Peyer's patch (tissue), 4 donors: Measurements from ENCODE around the gene TRAF2. TPM values are rescaled to one million over a fixed set of nuclear protein-coding genes. Genes with fewer than 3 reads are reported as not detected.
"Not testable (repeated sequence)": the region's sequence is repeated elsewhere in the genome, so short reads cannot be mapped to it uniquely, and the experiment has no call there.

Source experiments
- DNase-seq, 3 donors: peaks; one replicate each; pipeline ENCODE4 v3.0.0-alpha.2; 2017 to 2019
- H3K27ac ChIP-seq, 4 donors: fragments of 200-600 bp; sonication (generic); one replicate each; pipeline ENCODE4 v1.5.1; 2016 to 2019
- H3K27me3 ChIP-seq, 2 donors: fragments of 200-600 bp; sonication (generic); one replicate each; pipeline ENCODE4 v1.5.1; 2019
- H3K36me3 ChIP-seq, 3 donors: fragments of 200-600 bp; sonication (generic); one replicate each; pipeline ENCODE4 v1.5.1; 2016 to 2019
- H3K4me1 ChIP-seq, 4 donors: fragments of 200-600 bp; sonication (generic); one replicate each; pipeline ENCODE4 v1.5.1; 2016 to 2019
- H3K4me3 ChIP-seq, 4 donors: fragments of 200-600 bp; sonication (generic); 1 replicate in 3 of 4; 2 replicates in 1 of 4; pipeline ENCODE4 v1.5.1; 2016 to 2019; ENCODE audit warnings: mild to moderate bottlenecking in 1 of 4
- H3K9me3 ChIP-seq, 4 donors: fragments of 200-600 bp; sonication (generic); one replicate each; pipeline ENCODE4 v1.5.1; 2016 to 2019; ENCODE audit warnings: mild to moderate bottlenecking in 1 of 4
- CTCF ChIP-seq, 6 experiments: fragments of 450-650 bp in 4 of 6; fragments of 200-600 bp in 2 of 6; sonication (generic) in 1 of 6; IDR thresholded peaks; one replicate each; pipeline ENCODE4 v1.5.1; 2017 to 2019; ENCODE audit warnings: antibody characterized with exemption in 6 of 6, mild to moderate bottlenecking in 3 of 6, moderate library complexity in 1 of 6
- POLR2A ChIP-seq, 2 donors: fragments of 450-650 bp; IDR thresholded peaks; one replicate each; pipeline ENCODE4 v1.5.1; 2017; ENCODE audit warnings: antibody characterized with exemption in 2 of 2, mild to moderate bottlenecking in 2 of 2, moderate library complexity in 2 of 2
- total RNA-seq, 4 donors: library from RNA; depleted of rRNA; stranded (reverse); fragments of >200 nt; gene quantifications; one replicate each; pipeline ENCODE4 v1.1.0, GENCODE V29; 2016

The TRAF2 gene
- total RNA-seq, 4 donors from 2014 or later = 17.5 to 75.1 (median 22.2) TPM

- no peak for TF ChIP-seq POLR2A (IDR thresholded peaks at IDR 0.05)
- no peak for TF ChIP-seq CTCF (IDR thresholded peaks at IDR 0.05)
- peak overlapping the region in 1 of 4 donors; percentile 15 for H3K4me3 ChIP-seq
- H3K36me3 ChIP-seq = peaks cover 0 to 42% (median 0%) of the 10 kb centered on the region in 3 donors
- DNase-seq = peak in 1 of 3 donors; percentile 79
- H3K27ac ChIP-seq = peak overlapping the region in 3 of 4 donors; percentile 57 to 95 (median 92)
- H3K9me3 ChIP-seq = no peaks in the 10 kb centered on the region
- peaks cover 0 to 4% of the 10 kb centered on the region in 2 donors for H3K27me3 ChIP-seq
- peaks cover 14 to 54% (median 23%) of the 10 kb centered on the region in 4 donors for H3K4me1 ChIP-seq
Observed at GRCh38 chr9:136840140-136840876, 46.0 kb upstream of the TRAF2 start.

GRCh38 chr9:136840877-136841645, 45.3 kb upstream of the TRAF2 start:
- Histone ChIP-seq H3K9me3 (no peaks in the 10 kb centered on the region), H3K36me3 (peaks cover 0 to 40% (median 0%) of the 10 kb centered on the region in 3 donors), H3K27me3 (peaks cover 0 to 11% of the 10 kb centered on the region in 2 donors), H3K4me1 (peaks cover 14 to 54% (median 23%) of the 10 kb centered on the region in 4 donors), H3K27ac (peak overlapping the region in 3 of 4 donors; percentile 57 to 95 (median 92)), H3K4me3 (peak overlapping the region in 1 of 4 donors; percentile 15)
- DNase-seq = peak in 2 of 3 donors; percentile 87 to 94
- TF ChIP-seq POLR2A (IDR thresholded peaks at IDR 0.05) (peak; percentile 45 to 54), CTCF (IDR thresholded peaks at IDR 0.05) (peak in 1 of 6 experiments; percentile 2)

GRCh38 chr9:136841646-136842379, 44.5 kb upstream of the TRAF2 start:
- H3K9me3 ChIP-seq = not testable (repeated sequence)
- Histone ChIP-seq H3K4me3 (peak overlapping the region; percentile 29 to 65 (median 58)), H3K36me3 (peaks cover 0 to 33% (median 0%) of the 10 kb centered on the region in 3 donors), H3K27ac (peak overlapping the region; percentile 49 to 95 (median 83)), H3K4me1 (peaks cover 14 to 61% (median 26%) of the 10 kb centered on the region in 4 donors), H3K27me3 (peaks cover 0 to 16% of the 10 kb centered on the region in 2 donors)
- DNase-seq = peak in 1 of 3 donors; percentile 66

GRCh38 chr9:136842380-136842948, 43.9 kb upstream of the TRAF2 start, which contains the start of gene AJM1:
AJM1 (plus strand) TSS chr9:136842478; CDS start chr9:136844415, 1,937 bp downstream.
- Histone ChIP-seq H3K36me3 (peaks cover 0 to 29% (median 0%) of the 10 kb centered on the region in 3 donors), H3K4me1 (peaks cover 14 to 67% (median 30%) of the 10 kb centered on the region in 4 donors), H3K27me3 (peaks cover 0 to 16% of the 10 kb centered on the region in 2 donors), H3K27ac (peak within 1 kb of the TSS; percentile 49 to 95 (median 83)), H3K4me3 (peak within 1 kb of the TSS; percentile 29 to 65 (median 58))
- H3K9me3 ChIP-seq = not testable (repeated sequence)
- TF ChIP-seq CTCF (IDR thresholded peaks at IDR 0.05) = peak; percentile 65 to 92 (median 86)
- peak in 1 of 2 donors; percentile 21 for TF ChIP-seq POLR2A (IDR thresholded peaks at IDR 0.05)
- DNase-seq = peak; percentile 77 to 88 (median 88)

GRCh38 chr9:136843159-136843800, 43.0 kb upstream of the TRAF2 start:
- Histone ChIP-seq H3K4me3 (peak overlapping the region in 3 of 4 donors; percentile 55 to 65 (median 60)), H3K4me1 (peaks cover 16 to 68% (median 34%) of the 10 kb centered on the region in 4 donors)

More at GRCh38 chr9:136843159-136843800, 43.0 kb upstream of the TRAF2 start:
- DNase-seq, H3K9me3 ChIP-seq: not testable (repeated sequence)
- Histone ChIP-seq H3K27ac (peak overlapping the region; percentile 12 to 95 (median 83)), H3K36me3 (peaks cover 0 to 23% (median 0%) of the 10 kb centered on the region in 3 donors), H3K27me3 (peaks cover 0 to 16% of the 10 kb centered on the region in 2 donors)
